HL-60 (cell line): ENCODE measurements around the gene SPOP.

ENCODE experiments used
- CTCF ChIP-seq: IDR thresholded peaks from one replicate; pipeline ENCODE4 v1.5.1; 2011; ENCODE audit warnings: low read length, control low read depth, inconsistent platforms; ENCODE audit not compliant: insufficient read depth
- POLR2AphosphoS5 ChIP-seq: IDR thresholded peaks from 2 replicates; pipeline ENCODE4 v1.6.1; 2012; ENCODE audit warnings: low read depth
- TF ChIP-seq, protein P1 (sequence below): IDR thresholded peaks from 2 replicates; pipeline ENCODE4 v1.6.1; 2012; ENCODE audit warnings: low read depth; ENCODE audit not compliant: insufficient replicate concordance

DNA sequence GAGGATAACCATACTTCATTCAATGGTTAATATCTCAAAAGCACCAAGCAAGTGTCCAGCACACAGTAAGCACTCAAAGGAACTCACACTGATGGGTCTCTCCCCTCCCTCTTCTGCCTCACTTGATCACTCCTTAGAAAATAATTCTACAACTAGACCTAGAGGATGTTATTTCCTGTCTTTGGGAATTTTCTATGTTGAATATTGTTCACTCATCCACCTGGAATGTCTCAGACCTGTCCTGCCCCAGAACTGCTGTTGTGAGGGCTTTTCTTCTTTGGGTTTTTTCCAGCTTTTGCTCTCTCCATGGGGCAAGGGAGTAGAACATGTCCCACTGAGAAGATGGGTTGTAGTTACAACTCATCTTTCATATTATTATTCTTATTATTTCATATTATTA is 76.9 kb downstream of the SPOP start:
- no peak for TF ChIP-seq POLR2AphosphoS5
- TF ChIP-seq CTCF: no peak
- TF ChIP-seq, protein P1, sequence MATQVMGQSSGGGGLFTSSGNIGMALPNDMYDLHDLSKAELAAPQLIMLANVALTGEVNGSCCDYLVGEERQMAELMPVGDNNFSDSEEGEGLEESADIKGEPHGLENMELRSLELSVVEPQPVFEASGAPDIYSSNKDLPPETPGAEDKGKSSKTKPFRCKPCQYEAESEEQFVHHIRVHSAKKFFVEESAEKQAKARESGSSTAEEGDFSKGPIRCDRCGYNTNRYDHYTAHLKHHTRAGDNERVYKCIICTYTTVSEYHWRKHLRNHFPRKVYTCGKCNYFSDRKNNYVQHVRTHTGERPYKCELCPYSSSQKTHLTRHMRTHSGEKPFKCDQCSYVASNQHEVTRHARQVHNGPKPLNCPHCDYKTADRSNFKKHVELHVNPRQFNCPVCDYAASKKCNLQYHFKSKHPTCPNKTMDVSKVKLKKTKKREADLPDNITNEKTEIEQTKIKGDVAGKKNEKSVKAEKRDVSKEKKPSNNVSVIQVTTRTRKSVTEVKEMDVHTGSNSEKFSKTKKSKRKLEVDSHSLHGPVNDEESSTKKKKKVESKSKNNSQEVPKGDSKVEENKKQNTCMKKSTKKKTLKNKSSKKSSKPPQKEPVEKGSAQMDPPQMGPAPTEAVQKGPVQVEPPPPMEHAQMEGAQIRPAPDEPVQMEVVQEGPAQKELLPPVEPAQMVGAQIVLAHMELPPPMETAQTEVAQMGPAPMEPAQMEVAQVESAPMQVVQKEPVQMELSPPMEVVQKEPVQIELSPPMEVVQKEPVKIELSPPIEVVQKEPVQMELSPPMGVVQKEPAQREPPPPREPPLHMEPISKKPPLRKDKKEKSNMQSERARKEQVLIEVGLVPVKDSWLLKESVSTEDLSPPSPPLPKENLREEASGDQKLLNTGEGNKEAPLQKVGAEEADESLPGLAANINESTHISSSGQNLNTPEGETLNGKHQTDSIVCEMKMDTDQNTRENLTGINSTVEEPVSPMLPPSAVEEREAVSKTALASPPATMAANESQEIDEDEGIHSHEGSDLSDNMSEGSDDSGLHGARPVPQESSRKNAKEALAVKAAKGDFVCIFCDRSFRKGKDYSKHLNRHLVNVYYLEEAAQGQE: no peak
